ENCODE data around the gene ANKAR. TPM values are rescaled to one million over a fixed set of nuclear protein-coding genes. Genes with fewer than 3 reads are reported as not detected.

Gene ANKAR
- total RNA-seq, 1 experiment from 2014 or later, result 1.3 TPM

DNA sequence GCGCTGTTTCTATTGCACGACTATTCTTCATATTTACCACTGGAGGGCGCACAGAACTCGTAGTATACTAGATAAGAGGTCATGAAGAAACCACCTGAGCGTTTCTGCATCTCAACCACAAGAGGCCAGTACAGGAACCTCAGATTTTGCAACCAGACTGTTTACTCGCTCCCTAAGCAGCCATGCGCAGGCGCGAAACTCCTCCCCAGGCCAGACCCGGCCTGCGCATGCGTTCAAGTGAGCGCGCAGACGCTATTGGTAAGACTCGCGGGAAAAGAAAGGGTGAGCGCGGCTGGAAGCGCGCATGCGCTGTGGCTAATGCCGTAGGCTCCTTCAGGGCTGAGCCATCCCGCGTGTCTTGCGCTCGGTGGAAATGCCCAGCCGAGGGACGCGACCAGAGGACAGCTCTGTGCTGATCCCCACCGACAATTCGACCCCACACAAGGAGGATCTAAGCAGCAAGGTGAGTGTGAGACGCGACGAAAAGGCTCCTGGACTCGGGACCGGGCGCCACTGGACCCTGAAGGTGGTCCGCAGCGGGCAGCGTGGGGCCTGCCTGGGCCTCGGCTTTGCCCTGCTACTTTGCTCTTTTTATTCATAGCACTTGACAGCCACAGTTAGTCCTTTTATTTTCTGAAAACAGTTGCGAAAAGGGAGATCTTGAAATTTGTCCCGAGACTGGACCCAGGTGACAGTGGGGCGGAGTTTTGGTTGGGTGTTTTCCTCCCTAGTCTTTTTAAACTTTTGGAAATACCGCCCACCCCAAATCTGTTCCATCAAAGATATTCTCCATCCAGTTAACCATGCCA is 13.1 kb upstream of the ANKAR start, which contains the start of gene ASNSD1 (continued):
- no peak for TF ChIP-seq ELF4 (CRISPR knock-in tag; IDR thresholded peaks at IDR 0.05; ENCODE audit: low read depth)
- TF ChIP-seq, protein P1, sequence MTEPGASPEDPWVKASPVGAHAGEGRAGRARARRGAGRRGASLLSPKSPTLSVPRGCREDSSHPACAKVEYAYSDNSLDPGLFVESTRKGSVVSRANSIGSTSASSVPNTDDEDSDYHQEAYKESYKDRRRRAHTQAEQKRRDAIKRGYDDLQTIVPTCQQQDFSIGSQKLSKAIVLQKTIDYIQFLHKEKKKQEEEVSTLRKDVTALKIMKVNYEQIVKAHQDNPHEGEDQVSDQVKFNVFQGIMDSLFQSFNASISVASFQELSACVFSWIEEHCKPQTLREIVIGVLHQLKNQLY (CRISPR knock-in tag; IDR thresholded peaks at IDR 0.05), result no peak
- no peak for TF ChIP-seq ZNF263 (CRISPR knock-in tag; IDR thresholded peaks at IDR 0.05; ENCODE audit: low read depth)
- no peak for TF ChIP-seq ZNF416 (CRISPR knock-in tag; IDR thresholded peaks at IDR 0.05)
- peak; percentile 62 for TF ChIP-seq SP1 (CRISPR knock-in tag; conservative IDR thresholded peaks at IDR 0.05)
- no peak for TF ChIP-seq ZBTB43 (CRISPR knock-in tag; IDR thresholded peaks at IDR 0.05)
- TF ChIP-seq TCF7 (CRISPR knock-in tag; IDR thresholded peaks at IDR 0.05; ENCODE audit: low read depth), result no peak
- TF ChIP-seq GABPB1 (CRISPR knock-in tag; IDR thresholded peaks at IDR 0.05), result peak; percentile 72; the same call in 1 of the 2 replicates
- no peak for TF ChIP-seq GTF2I (CRISPR knock-in tag; conservative IDR thresholded peaks at IDR 0.05)
- no peak for TF ChIP-seq AR (CRISPR knock-in tag; IDR thresholded peaks at IDR 0.05)
- TF ChIP-seq CBFB (CRISPR knock-in tag; IDR thresholded peaks at IDR 0.05; ENCODE audit: low read depth), result no peak
- TF ChIP-seq RELA (CRISPR knock-in tag; IDR thresholded peaks at IDR 0.05; ENCODE audit: borderline replicate concordance), result no peak
- TF ChIP-seq FOXJ3 (CRISPR knock-in tag; IDR thresholded peaks at IDR 0.05; ENCODE audit: borderline replicate concordance), result no peak
- TF ChIP-seq ZNF671 (CRISPR knock-in tag; IDR thresholded peaks at IDR 0.05), result no peak
- TF ChIP-seq MAX (CRISPR knock-in tag; IDR thresholded peaks at IDR 0.05), result peak; percentile 81; the same call in 1 of the 2 replicates
- TF ChIP-seq AFF4 (CRISPR knock-in tag; IDR thresholded peaks at IDR 0.05; ENCODE audit: borderline replicate concordance), result no peak
- TF ChIP-seq ZNF219 (CRISPR knock-in tag; IDR thresholded peaks at IDR 0.05; ENCODE audit: borderline replicate concordance), result no peak
- TF ChIP-seq ZNF425 (CRISPR knock-in tag; conservative IDR thresholded peaks at IDR 0.05), result no peak
- 0 out of 2 replicates have a peak, but pooled peaks have one; percentile 54 for TF ChIP-seq TP53 (CRISPR knock-in tag; IDR thresholded peaks at IDR 0.05)
- peak; percentile 76; the same call in 1 of the 2 replicates for TF ChIP-seq ETV6 (CRISPR knock-in tag; IDR thresholded peaks at IDR 0.05)
- TF ChIP-seq MXD4 (CRISPR knock-in tag; IDR thresholded peaks at IDR 0.05; ENCODE audit: borderline replicate concordance), result no peak
- no peak for TF ChIP-seq EMX1 (CRISPR knock-in tag; IDR thresholded peaks at IDR 0.05)
- peak; percentile 86 for TF ChIP-seq FOXP4 (CRISPR knock-in tag; IDR thresholded peaks at IDR 0.05)
- peak; percentile 65 for TF ChIP-seq FOXK1 (CRISPR knock-in tag; IDR thresholded peaks at IDR 0.05)

Data from WTC11 (cell line).